HepG2 (cell line): Measurements from ENCODE around the gene SLC13A3. TPM values are rescaled to one million over a fixed set of nuclear protein-coding genes. Genes with fewer than 3 reads are reported as not detected.
A peak's percentile ranks its signal among the peaks of the same experiment; 100 is the strongest.

Experiments used
- ATAC-seq: fragments of 200-7000 bp; cut with Tn5 transposase; 3 replicates; pipeline ENCODE4 v1.9.1; 2020; ENCODE audit warnings: mild to moderate bottlenecking, moderate library complexity
- BruUV-seq: library from RNA; stranded (reverse); fragments of 400-500 nt; replicated peaks from 2 replicates; lab custom pipeline; 2021; lab: Mats Ljungman, UMichigan
- CTCF ChIA-PET: fragments of 300-600 bp; formaldehyde crosslinking; extraction: SDS; loops from one replicate; lab custom pipeline; 2021; ENCODE audit warnings: low total read pairs, inconsistent platforms, low intra/inter-chr PET ratio; lab: Yijun Ruan, JAX
- POLR2A ChIA-PET: fragments of 350-600 bp; sonication (Branson Sonifier 250); formaldehyde crosslinking; loops from one replicate; lab custom pipeline; 2020; ENCODE audit warnings: antibody characterized with exemption, inconsistent platforms; lab: Yijun Ruan, JAX
- DNase-seq: peaks from one replicate; pipeline ENCODE4 v3.0.0-alpha.2; 2015; ENCODE audit warnings: low spot score
- FAIRE-seq: peaks from 3 replicates; lab custom pipeline; 2011; peaks lifted over from hg19 to GRCh38; lab: Jason Lieb, UNC
- H2AFZ ChIP-seq: one replicate; pipeline ENCODE4 v1.6.1; 2011; ENCODE audit warnings: low read length, inconsistent platforms
- H3K27ac ChIP-seq: fragments of 300-600 bp; 3 replicates; pipeline ENCODE4 v1.8.0; 2011; ENCODE audit warnings: mixed run types, mild to moderate bottlenecking, mixed read lengths, low read length, inconsistent platforms; ENCODE audit not compliant: insufficient read depth; ENCODE audit errors: extremely low read length
- H3K27me3 ChIP-seq, 2 experiments: fragments of 200-600 bp in 1 of 2; 2 replicates in 1 of 2; 3 replicates in 1 of 2; pipeline versions ENCODE4 v1.6.0 to v1.8.0; 2011; ENCODE audit warnings: low read length in 2 of 2, mild to moderate bottlenecking in 2 of 2, moderate library complexity in 2 of 2, inconsistent platforms in 1 of 2; ENCODE audit not compliant: insufficient read depth in 2 of 2, control insufficient read depth in 1 of 2
- H3K36me3 ChIP-seq, 2 experiments: fragments of 200-600 bp in 1 of 2; replicated peaks in 1 of 2; 2 replicates in 1 of 2; 3 replicates in 1 of 2; pipeline versions ENCODE4 v1.5.1 to v1.8.0; 2011; ENCODE audit warnings: low read length in 2 of 2, inconsistent platforms in 1 of 2; ENCODE audit not compliant: insufficient read depth in 2 of 2, control insufficient read depth in 1 of 2
- H3K4me1 ChIP-seq: 2 replicates; pipeline ENCODE4 v1.5.1; 2012; ENCODE audit warnings: low read length, inconsistent platforms; ENCODE audit not compliant: insufficient read depth
- H3K4me2 ChIP-seq: 2 replicates; pipeline ENCODE4 v1.6.0; 2011; ENCODE audit warnings: low read depth, low read length, inconsistent platforms
- H3K4me3 ChIP-seq, 3 experiments: fragments of 200-600 bp in 1 of 3; sonication (generic), shearing (Covaris generic) in 1 of 3; replicated peaks in 1 of 3; 2 replicates each; pipeline ENCODE4 v1.5.1; 2011 to 2016; ENCODE audit warnings: low read length in 3 of 3, inconsistent platforms in 2 of 3, low read depth in 2 of 3, mild to moderate bottlenecking in 2 of 3, control low read depth in 1 of 3, mixed read lengths in 1 of 3; ENCODE audit not compliant: insufficient read depth in 1 of 3
- H3K79me2 ChIP-seq: one replicate; pipeline ENCODE4 v1.6.1; 2011; ENCODE audit warnings: low read length, inconsistent platforms; ENCODE audit not compliant: insufficient read depth
- H3K9ac ChIP-seq: 2 replicates; pipeline ENCODE4 v1.6.0; 2011; ENCODE audit warnings: mild to moderate bottlenecking, low read depth, low read length, inconsistent platforms; ENCODE audit not compliant: insufficient read depth
- H3K9me3 ChIP-seq: 2 replicates; pipeline ENCODE4 v1.5.1; 2012; ENCODE audit warnings: mild to moderate bottlenecking, low read length
- H4K20me1 ChIP-seq: 2 replicates; pipeline ENCODE4 v1.6.0; 2011; ENCODE audit warnings: inconsistent platforms, mild to moderate bottlenecking, low read length, moderate library complexity; ENCODE audit not compliant: insufficient read depth
- AFF4 ChIP-seq: sonication (generic); formaldehyde crosslinking; IDR thresholded peaks from 2 replicates; pipeline ENCODE4 v1.4.0; 2020; ENCODE audit warnings: missing genetic modification reagents
- KDM5A ChIP-seq: fragments of 200-600 bp; sonication (generic); IDR thresholded peaks from 2 replicates; pipeline ENCODE4 v1.7.0; 2018; ENCODE audit warnings: antibody characterized with exemption, mild to moderate bottlenecking, low read length, borderline replicate concordance
- MTA1 ChIP-seq: sonication (generic); formaldehyde crosslinking; IDR thresholded peaks from 2 replicates; pipeline ENCODE4 v1.4.0; 2020; ENCODE audit warnings: missing genetic modification reagents, mild to moderate bottlenecking, borderline replicate concordance
- POGK ChIP-seq: sonication (generic); formaldehyde crosslinking; conservative IDR thresholded peaks from 2 replicates; pipeline ENCODE4 v1.8.0; 2022; ENCODE audit warnings: mild to moderate bottlenecking, moderate library complexity, missing genetic modification reagents
- SALL1 ChIP-seq: sonication (generic); formaldehyde crosslinking; IDR thresholded peaks from 2 replicates; pipeline ENCODE4 v1.8.0; 2022; ENCODE audit warnings: mild to moderate bottlenecking, missing genetic modification reagents
- TBX2 ChIP-seq: sonication (generic); formaldehyde crosslinking; IDR thresholded peaks from 2 replicates; pipeline ENCODE4 v1.5.0; 2020; ENCODE audit warnings: missing genetic modification reagents, mild to moderate bottlenecking, borderline replicate concordance
- ZMYM3 ChIP-seq: sonication (generic); formaldehyde crosslinking; IDR thresholded peaks from 2 replicates; pipeline ENCODE4 v1.5.1; 2020; ENCODE audit warnings: mild to moderate bottlenecking, missing genetic modification reagents
- ZNF230 ChIP-seq: sonication (generic); formaldehyde crosslinking; IDR thresholded peaks from 2 replicates; pipeline ENCODE4 v1.4.0; 2020; ENCODE audit warnings: mild to moderate bottlenecking, missing genetic modification reagents
- ZNF282 ChIP-seq: fragments of 450-650 bp; IDR thresholded peaks from 2 replicates; pipeline ENCODE4 v1.6.1; 2018; ENCODE audit not compliant: partially characterized antibody
- ZNF83 ChIP-seq: sonication (generic); formaldehyde crosslinking; IDR thresholded peaks from 2 replicates; pipeline ENCODE4 v1.4.0; 2020; ENCODE audit warnings: missing genetic modification reagents, mild to moderate bottlenecking, borderline replicate concordance
- WGBS: methylation state at CpG from one replicate; pipeline ENCODE4 v1.1.6; 2017; ENCODE audit warnings: low lambda C conversion rate; 5-methylcytosine and 5-hydroxymethylcytosine counted together
- in situ Hi-C: cut with HindIII; loops from 2 replicates; pipeline ENCODE4 v1.10.0; 2017; ENCODE audit warnings: low pct_unique_long_range_greater_than_20kb; ENCODE audit not compliant: extremely low pct_ligation_motif_present
- intact Hi-C: fragments of 100-400 bp; cut with micrococcal nuclease; formaldehyde crosslinking; loops from one replicate; pipeline ENCODE4 v1.10.0; 2022; ENCODE audit not compliant: unreplicated experiment
- polyA plus RNA-seq, 8 experiments: library from polyadenylated mRNA; depleted of rRNA in 3 of 8; stranded (reverse) in 7 of 8; unstranded in 1 of 8; fragments of >200 nt; fragmentation: Illumina TruSeq in 4 of 8; extraction: Trizol in 4 of 8; gene quantifications; 2 replicates each; pipeline versions ENCODE4 v1.2.1 to v1.2.3, GENCODE V29; 2011 to 2016; ENCODE audit warnings: low read depth in 4 of 8, missing spikeins in 1 of 8, mixed read lengths in 1 of 8; ENCODE audit not compliant: insufficient read depth in 1 of 8
- total RNA-seq, 5 experiments: library from RNA; depleted of rRNA; stranded (reverse); fragments of >200 nt; fragmentation: Illumina TruSeq; extraction: Trizol; gene quantifications; 2 replicates each; pipeline ENCODE4 v1.2.3, GENCODE V29; 2016; ENCODE audit warnings: low read depth in 1 of 5

Gene SLC13A3
- total and polyA plus RNA-seq, 2 of the 13 experiments (the other 11 are each of a cell fraction or from before 2014, with no cell fraction given) = 66.5 to 76.0 TPM

- BruUV-seq = no TSS peak
- no peak for ATAC-seq
- in situ Hi-C loops = no loop called here
- 0 out of 2 replicates have a peak, but pooled peaks have one; percentile 10 for TF ChIP-seq TBX2 (CRISPR knock-in tag)
- no peak for TF ChIP-seq KDM5A
- TF ChIP-seq SALL1 (CRISPR knock-in tag) = 0 out of 2 replicates have a peak, but pooled peaks have one; percentile 13
- TF ChIP-seq ZNF83 (CRISPR knock-in tag) = 0 out of 2 replicates have a peak, but pooled peaks have one; percentile 78
- 0 out of 2 replicates have a peak, but pooled peaks have one; percentile 22 for TF ChIP-seq POGK
- no peak for TF ChIP-seq AFF4 (CRISPR knock-in tag)
- TF ChIP-seq ZMYM3 = peak; percentile 40; the same call in 1 of the 2 replicates
- TF ChIP-seq ZNF230 (CRISPR knock-in tag) = 0 out of 2 replicates have a peak, but pooled peaks have one; percentile 8
- 0 out of 2 replicates have a peak, but pooled peaks have one; percentile 26 for TF ChIP-seq MTA1 (CRISPR knock-in tag)
- TF ChIP-seq ZNF282 = no peak
Measured at GRCh38 chr20:46583411-46584214, 67.6 kb downstream of the SLC13A3 start.

More at GRCh38 chr20:46583411-46584214, 67.6 kb downstream of the SLC13A3 start:
- no peaks in the 10 kb centered on the region for H3K79me2 ChIP-seq
- no peaks in the 10 kb centered on the region for H3K9me3 ChIP-seq
- CTCF ChIA-PET = no interaction called here
- H3K9ac ChIP-seq = no peak overlapping the region
- DNase-seq = no peak
- POLR2A ChIA-PET = interaction anchor here (1.0 kb wide), 1 partner anchor 15 kb away, joined by 4 read pairs; no protein-coding TSS in a partner anchor
- 95% methylated on average over 17 of the region's 17 CpGs for WGBS
- H3K4me3 ChIP-seq = no peak overlapping the region
- intact Hi-C loops = loop anchor here (2.0 kb wide), 1 partner anchor 23 kb away; no protein-coding TSS in a partner anchor
- peaks cover 21 to 31% of the 10 kb centered on the region in 2 experiments for H3K36me3 ChIP-seq
- H3K4me2 ChIP-seq = no peak overlapping the region
- H3K27me3 ChIP-seq = no peaks in the 10 kb centered on the region
- H4K20me1 ChIP-seq = no peaks in the 10 kb centered on the region
- H3K4me1 ChIP-seq = peaks cover 39% of the 10 kb centered on the region
- no peak overlapping the region for H2AFZ ChIP-seq
- no peak for FAIRE-seq
- H3K27ac ChIP-seq = peak overlapping the region; percentile 16
